HG03103 (cell line): ENCODE data around the gene OSBP2.
"Not testable (repeated sequence)": the region's sequence is repeated elsewhere in the genome, so short reads cannot be mapped to it uniquely, and the experiment has no call there.

Experiments used
- ATAC-seq: cut with Tn5 transposase; IDR thresholded peaks from one replicate; pipeline ENCODE4 v1.9.1; 2021; ENCODE audit warnings: low read depth; ENCODE audit not compliant: unreplicated experiment

The OSBP2 gene

DNA sequence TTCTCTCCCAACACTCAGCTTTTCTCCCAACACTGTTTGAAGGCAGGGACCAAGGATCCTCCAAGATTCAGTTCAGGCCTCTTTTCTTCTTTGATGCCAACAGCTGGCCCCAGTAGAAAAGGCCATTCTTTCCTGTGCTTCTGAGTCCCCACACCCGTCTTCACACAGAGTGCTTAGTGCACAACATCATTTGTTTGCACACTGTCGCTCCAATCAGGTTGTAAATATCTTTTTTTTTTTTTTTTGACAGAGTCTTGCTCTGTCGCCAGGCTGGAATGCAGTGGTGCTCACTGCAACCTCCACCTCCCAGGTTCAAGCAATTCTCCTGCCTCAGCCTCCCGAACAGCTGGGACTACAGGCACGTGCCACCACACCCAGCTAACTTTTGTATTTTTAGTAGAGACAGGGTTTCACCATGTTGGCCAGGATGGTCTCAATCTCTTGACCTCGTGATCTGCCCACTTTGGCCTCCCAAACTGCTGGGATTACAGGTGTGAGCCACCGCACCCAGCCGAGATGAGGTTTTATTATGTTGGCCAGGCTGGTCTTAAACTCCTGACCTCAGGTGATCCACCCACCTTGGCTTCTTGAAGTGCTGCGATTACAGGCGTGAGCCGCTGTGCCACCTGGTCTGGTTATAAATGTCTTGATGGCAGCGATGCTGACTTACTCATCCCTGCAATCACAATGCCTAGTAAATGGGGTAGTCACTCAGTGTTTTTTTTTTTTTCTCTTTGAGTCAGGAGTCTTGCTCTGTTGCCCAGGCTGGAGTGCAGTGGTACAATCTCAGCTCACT lies 14.6 kb upstream of the OSBP2 start:
- not testable (repeated sequence) for ATAC-seq

DNA sequence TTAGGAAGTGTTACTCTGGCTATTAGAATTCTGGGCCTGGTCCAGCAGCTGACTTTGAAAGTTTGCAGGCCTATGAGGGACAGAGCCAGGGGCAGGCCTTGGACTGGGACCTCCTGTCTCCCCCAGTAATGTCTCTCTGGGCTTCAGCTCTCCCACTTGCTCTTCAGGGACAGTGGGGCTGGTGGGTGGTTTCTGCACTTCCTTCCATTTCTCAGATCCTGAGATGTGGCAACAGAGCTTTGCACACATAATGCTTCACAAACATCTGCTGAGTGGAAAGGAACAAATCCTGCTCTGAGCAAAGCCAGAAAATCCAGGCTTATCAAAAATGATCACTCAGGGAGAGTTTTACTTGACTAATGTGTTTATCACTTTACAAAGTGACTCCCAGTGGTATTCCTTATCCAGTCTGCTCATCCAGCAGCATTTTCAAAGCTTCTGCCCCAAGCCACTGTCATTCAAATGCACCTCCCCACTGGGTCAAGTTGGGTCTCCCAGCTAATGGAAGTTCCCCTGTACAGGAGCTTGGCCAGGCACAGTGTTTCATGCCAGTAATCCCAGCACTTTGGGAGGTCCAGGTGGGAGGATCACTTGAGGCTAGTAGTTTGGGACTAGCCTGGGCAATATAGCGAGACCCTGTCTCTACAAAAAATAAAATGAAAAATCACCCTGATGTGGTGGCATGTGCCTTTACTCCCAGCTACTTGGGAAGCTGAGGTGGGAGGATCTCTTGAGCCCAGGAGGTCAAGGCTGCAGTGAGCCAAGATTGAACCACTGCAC lies 13.5 kb upstream of the OSBP2 start:
- ATAC-seq = no peak

DNA sequence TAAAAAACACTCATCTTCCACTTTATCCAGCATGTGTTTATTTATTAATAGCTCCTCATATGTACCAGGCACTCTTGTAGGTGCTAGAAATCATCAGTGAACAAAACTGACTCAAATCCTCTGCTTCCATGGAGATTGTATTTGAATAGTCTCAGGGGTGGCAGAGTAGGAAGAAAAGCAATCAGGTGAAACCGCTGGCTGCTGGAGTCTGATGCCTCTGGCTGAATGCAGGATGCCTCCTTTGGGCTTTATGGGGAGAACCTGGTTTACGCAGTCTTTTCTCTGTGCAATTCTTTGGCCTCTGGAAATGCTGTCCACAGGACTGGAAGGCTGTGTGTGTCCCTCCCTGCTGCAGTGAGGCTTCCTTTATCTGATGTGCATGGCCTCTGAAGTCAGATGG lies 12.8 kb upstream of the OSBP2 start:
- ATAC-seq = no peak

DNA sequence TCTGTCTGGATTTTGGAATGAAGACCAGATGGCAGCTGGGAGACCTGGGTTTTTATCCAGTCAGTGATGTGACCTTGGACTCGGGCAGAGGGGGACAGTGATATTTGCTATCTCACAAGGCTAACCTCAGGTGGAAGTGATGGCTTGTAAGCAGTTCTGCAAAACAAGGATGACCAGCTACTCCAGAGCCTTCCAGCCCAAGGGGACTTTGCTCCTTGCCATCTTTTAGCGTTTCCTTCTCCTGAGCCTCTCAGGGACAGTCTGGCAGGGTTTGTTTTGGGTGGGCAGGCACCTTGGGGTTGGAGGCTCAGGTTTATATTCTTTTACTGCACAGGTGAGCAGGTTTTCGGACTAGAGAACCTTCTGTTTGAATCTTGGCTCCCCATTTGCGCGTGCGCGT lies 9.5 kb upstream of the OSBP2 start:
- no peak for ATAC-seq

DNA sequence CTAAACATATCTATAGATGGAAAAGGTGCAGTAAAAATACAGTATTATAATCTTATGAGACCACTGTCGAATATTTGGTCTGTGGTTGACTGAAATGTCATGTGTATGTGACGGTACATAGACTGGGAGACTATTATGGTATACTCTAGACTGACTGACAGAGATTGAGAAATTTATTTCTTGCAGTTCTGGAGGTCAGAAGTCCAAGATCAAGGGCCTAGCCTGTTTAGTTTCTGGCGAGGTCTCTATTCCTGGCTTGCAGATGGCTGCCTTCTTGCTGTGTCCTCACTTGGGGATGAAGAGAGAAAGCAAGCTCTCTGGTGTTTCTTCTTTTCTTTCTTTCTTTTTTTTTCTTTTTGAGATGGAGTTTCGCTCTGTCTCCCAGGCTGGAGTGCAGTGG lies 7.3 kb upstream of the OSBP2 start:
- ATAC-seq = no peak

DNA sequence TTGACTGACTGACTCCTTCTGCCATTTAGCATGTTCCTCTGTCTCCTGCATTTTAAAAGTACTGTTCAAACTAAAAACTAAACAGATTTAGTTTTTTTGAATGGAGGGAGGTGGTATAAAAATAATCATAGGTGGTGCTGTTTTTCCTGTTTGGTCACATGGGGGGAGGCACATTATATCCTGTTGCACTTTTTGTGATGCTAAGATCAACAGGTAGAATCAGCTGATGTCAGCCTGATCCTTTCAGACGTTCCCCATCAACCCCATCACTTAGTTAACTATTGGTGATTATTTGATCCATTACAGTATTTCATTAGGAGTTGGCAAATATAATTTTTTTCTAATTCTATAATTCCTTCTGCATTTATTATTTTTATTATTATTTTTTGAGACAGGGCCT lies 5.1 kb upstream of the OSBP2 start:
- ATAC-seq = no peak

DNA sequence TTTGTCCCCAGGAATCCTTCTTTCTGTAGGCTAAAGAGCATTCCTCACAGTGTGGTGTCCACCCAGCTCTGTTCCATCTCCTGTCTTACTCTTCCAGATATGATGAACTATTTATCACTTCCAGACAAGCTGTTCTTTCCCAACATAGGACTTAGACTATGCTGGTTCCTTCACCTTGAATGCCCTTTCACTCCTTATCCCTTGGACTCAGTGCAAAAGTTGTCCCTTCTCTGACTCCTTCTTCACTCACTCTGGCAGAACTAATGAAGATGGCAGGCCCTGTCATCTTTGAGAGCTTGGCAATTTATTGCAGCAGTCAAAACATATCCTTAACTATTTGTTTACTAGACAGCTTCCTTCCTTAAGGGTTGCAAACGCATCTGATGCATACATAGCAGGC lies 3.5 kb upstream of the OSBP2 start:
- ATAC-seq = no peak

DNA sequence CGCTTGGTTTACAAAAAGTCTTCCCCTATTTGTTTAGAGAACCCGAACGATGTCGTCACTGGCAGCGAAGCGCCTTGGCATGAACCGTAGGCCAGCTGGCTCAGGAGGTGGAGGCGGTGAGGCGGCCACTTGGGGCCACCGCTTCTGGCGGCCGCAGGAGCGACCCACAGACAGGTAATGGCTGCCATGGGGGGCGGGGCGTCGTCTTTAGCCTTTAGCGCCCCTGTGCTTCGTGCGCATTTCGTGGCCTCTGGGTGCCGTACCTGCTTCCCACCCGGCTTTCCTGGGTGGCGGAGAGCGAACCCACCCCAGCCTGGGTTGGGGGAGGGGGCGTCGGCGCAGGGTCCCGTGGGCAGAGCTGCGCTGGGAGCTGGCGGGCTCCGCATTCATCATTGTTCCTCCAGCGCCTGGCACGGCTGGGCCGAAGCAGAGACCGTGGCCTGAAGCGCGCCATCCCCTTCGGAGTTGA lies 469 bp upstream of the OSBP2 start:
- no peak for ATAC-seq

DNA sequence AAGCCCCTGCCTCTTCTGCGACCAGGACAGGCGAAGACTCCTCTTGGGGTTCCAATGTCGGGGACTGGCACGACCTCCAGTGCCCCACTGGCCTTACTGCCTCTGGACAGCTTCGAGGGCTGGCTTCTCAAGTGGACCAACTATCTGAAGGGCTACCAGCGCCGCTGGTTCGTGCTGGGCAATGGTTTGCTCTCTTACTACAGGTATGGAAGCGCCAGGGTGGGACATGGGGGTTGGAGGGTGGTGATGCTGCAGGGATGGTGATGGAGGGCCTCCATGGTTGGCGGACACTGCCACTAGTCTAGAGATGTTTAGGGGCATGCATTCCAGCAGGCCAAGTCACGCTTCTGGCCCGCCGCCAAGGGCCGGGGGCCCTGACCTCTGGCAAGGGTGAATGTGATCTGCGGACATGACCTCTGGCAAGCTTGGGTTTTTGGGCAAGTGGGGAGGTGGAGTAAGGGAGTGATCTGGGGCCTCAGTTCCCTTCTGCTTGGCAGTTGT lies 727 bp downstream of the OSBP2 start:
- no peak for ATAC-seq

DNA sequence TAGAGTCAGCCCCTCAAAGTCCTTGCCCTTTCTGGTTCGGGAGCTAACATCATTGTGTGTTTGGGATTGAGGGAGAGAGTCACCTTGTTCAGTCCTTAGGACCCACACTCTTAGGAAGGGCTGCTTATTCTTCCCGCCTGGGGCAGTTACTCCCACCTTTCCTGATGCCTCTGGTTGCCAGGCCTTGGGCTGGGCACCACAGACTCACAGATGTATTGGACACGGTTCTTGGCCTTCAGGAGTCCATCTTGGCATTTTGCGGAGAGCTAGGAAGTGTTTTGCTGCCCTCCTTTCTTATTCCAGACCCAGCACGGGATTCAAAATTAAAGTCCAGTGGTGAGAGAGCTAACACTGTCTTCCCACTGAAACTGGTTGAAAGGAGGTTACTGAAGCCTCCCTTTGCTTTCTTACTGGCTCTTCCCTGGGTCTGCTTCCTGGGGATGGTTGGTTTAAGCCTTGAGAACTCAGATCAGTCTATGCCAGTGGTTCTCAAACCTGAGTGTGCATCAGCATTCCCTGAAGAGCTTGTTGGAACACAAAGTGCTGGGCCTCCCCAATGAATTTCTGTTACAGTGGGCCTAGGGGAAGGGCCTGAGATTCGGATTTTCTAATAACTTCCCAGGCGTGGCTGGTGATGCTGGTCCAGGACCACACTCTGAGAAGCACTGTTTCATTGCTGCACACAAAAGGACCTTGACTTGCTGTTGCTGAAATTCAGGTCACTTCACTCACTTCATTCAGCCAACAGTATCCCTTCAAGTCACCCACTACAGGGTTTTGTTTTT lies 1.4 kb downstream of the OSBP2 start:
- no peak for ATAC-seq

DNA sequence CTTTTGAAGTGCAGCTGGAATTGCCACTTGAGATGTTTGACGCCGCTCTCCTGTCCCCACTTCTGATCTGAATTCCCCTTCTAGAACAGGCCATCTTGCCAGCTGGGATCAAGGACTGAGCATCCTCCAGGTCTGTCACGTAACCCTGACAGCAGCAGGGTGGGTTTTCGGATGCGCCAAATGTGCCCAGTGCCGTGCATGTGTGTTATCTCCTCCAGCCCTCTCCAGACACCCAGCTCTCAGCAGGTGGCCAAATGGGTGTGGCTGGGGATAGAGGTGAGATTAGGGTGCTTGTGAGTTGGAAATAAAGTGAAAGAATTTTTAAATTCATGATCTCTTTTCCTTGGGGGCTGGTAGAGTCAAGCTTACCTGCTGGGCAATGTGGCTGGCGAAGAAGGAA lies 3.3 kb downstream of the OSBP2 start:
- ATAC-seq = no peak

DNA sequence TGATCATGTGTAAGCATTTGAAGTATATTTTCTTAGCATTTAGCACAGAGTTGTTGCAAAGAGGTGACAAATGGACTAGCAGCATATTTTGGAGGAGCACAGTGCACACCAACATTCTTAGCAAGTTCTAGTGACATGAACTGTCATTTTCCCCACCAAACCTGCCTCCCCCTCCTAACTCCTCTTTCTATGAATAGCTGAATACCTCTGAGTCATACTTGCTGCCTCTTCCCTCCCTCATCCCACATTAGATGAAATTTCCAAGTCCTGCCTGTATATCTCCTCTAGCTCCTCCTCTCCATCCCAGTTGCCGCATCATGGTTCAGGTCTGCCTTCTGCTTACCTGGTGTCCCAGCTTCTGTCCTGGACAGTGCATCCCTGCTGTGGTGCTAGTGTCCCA lies 7.2 kb downstream of the OSBP2 start:
- ATAC-seq = no peak

DNA sequence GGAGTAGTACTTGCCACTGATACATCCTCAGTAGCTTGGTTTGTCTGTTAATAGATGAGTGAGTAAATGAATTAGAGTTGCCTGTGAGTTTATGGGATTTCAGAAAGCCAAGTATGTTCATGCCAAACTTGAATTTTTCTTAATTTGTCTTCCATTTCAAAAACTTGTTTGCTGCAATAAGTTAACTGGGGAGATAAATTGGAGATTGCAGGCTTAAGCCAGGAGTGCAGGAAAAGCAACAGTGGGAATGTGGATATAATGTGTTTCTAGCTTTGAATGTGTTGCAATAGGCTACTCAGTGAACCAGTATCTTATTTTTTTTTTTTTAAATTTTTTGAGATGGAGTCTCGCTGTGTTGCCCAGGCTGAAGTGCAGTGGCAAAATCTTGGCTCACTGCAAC lies 8.2 kb downstream of the OSBP2 start:
- ATAC-seq = no peak

DNA sequence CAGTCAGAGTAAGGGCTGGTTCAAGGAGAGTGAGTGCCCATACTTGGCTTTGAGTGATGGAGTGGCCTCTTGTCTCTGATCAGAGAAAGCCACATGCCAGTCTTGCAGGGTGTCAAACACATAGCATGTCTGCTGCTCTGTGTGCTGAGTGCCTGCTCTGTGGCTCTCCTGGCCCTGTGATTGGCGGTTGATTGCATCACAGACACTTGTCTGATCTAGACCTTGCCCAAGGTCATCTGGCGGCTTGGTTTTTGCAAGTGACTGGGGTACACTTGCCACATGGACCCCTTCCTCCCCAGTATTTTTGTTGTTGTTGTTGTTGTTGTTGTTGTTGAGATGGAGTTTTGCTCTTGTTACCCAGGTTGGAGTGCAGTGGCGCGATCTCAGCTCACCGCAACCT lies 10.3 kb downstream of the OSBP2 start:
- ATAC-seq = no peak

DNA sequence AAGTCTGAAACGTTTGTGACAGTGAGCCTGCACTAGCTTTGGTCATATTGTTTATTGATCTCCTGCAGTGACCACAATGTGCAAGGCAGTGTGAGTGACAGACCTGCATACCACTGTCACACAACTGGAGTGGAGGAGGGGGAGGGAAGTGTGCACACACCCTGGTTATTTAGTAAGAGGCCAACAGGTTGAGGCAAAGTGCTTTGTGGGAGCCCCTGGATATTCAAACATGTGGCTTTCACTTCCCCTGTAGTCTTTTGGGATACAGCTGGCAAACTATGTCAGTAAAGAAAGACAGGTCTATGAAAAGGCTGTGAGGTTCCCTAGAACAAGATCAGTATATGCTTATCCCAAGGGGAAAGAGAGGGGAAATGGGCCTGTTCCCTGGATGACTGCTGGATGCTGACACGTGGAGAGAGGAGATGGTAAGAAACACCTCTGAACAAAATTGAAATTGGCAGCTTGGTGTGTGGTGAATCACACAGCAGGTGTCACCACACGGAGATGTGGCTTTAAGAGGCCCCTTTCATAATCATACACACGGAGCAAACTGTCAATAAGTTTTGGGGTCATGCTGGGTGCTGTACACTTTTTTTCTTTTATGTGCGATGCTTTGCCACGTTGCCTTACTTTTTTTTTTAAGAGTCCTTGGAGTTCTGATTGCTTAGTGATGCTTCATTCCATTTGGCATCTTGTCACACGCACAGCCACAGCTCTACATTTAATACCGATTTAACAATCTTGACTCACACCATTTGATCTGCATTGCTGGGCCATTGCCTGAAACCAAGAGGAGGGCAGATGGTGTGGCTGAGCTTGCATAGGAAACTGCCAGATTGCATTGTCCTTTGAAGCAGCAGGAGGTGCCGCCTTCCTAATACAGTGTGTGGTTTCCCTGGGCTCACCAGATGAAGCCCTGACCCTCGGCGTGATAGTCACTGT lies 11.3 kb downstream of the OSBP2 start:
- no peak for ATAC-seq

DNA sequence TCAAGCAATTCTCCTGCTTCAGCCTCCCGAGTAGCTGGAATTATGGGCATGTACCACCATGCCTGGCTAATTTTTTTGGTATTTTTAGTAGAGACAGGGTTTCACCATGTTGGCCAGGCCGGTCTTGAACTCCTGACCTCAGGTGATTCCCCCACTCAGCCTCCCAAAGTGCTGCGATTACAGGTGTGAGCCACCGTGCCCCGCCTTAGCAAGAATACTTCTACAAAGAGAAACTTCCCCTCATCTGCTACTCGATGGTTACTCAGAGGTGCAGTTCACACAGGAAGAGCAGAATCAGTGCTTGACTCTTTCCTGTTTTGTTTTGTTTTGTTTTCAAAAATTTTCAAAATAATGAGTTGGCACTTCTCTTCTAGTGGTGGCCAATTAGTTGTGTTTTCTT lies 15.3 kb downstream of the OSBP2 start:
- ATAC-seq = not testable (repeated sequence)

DNA sequence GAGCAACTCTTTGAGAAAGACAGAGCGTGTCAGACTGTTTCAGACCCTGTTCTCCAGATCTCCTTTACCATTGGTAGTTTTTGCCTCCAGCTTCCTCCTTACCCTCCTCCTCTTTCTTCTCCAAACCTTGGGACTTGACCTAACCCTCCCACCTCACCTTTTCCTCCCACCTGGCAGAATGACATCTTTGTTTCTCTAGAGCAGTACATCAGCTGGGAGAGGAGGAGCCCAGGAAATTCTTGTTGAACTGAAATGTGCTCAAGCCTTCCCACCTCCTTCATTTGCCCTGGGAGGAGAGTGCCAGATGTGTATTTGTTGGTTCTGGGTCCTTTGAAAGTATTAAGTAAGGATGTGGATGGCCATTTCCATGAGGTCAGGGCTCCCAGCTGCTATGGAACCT lies 17.4 kb downstream of the OSBP2 start:
- ATAC-seq = no peak

DNA sequence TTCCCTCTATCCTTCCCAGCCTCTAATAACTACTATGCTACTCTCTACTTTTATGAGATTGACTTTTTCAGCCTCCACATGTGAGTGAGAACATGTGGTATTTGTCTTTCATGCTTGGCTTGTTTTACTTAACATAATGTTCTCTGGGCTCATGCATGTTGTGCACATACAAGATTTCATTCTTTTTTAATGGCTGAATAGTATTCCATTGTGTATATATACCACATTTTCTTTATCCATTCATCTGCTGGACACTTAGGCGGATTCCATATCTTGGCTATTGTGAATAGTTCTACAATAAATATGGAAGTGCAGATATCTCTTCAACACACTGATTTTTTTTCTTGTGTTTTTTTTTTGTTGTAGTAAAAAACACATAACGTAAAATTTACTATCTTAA lies 19.4 kb downstream of the OSBP2 start:
- ATAC-seq = no peak

DNA sequence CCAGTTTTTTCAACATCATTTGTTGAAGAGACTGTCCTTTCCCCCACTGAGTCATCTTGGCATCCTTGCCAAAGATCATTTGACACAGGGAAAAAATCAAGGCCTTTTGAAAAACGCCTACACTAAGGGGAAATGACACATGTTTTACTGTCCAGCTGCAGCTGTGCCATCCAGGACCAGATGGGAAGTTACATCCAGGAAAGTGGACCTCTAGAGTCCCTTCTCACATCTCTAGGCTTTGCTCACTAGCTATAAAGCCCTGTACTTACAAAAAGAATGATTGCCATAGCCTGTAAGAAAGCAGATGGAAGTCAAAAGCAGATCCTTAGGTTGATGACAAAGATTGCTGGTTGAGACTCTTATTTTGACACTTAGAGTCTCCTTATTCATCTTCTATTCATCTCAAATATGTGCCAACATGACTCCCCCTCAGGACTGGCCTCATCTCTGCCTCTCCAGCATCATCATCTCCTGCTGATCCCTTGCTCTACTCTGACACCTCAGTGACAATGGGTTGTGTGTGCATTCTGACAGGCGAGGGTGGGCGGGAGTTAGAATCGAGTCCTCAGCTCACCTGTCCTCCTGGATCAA lies 22.8 kb downstream of the OSBP2 start:
- no peak for ATAC-seq

DNA sequence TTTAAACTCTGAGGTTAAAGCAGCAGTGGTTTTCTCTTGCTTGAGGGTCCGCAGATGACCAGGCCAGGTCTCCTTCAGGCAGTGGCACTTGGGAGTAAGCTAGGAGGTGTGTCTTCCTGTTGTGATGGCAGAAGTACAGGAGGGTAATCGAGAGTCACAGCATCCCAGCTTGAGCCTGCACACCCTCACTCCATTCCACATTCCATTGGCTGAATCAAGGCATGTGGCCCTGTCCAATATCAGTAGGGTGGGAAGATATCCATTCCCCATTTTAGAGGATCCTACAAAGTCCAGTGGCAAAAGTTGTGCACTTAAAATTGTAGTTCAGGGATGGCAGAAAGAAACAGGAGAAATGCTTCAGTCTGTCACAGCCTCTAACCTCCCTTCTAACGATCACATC lies 23.3 kb downstream of the OSBP2 start:
- no peak for ATAC-seq
